GM12801 (cell line): ENCODE measurements around the gene OGFOD2.

ENCODE experiments used
- CTCF ChIP-seq: IDR thresholded peaks from one replicate; pipeline ENCODE4 v1.5.1; 2011; ENCODE audit warnings: control low read depth; ENCODE audit not compliant: insufficient read length; ENCODE audit errors: extremely low read depth

The OGFOD2 gene

GRCh38 chr12:122980183-122981035 lies 5.4 kb downstream of the OGFOD2 start, which contains the start of gene ARL6IP4:
Gene ARL6IP4, plus strand, starts transcription at chr12:122980681. Its CDS starts 459 bp downstream, at chr12:122981140.
- no peak for TF ChIP-seq CTCF

- TF ChIP-seq CTCF: no peak
Measured at GRCh38 chr12:122981036-122981471, 6.0 kb downstream of the OGFOD2 start.

GRCh38 chr12:122981587-122982476 lies 6.8 kb downstream of the OGFOD2 start:
- TF ChIP-seq CTCF: no peak

- TF ChIP-seq CTCF: no peak
Measured at GRCh38 chr12:122982477-122982815, 7.4 kb downstream of the OGFOD2 start.

- no peak for TF ChIP-seq CTCF
Measured at GRCh38 chr12:122982963-122983788, 8.1 kb downstream of the OGFOD2 start.

GRCh38 chr12:122983789-122984515 lies 8.9 kb downstream of the OGFOD2 start:
- no peak for TF ChIP-seq CTCF
